HepG2 (cell line): ENCODE data around the gene ESYT2. TPM values are rescaled to one million over a fixed set of nuclear protein-coding genes. Genes with fewer than 3 reads are reported as not detected.

ENCODE experiments used
- BHLHE40 ChIP-seq: IDR thresholded peaks from 2 replicates; pipeline ENCODE4 v1.6.1; 2011; ENCODE audit warnings: low read length, improper control_type of control experiment
- FOSL1 ChIP-seq: sonication (generic); formaldehyde crosslinking; IDR thresholded peaks from 2 replicates; pipeline ENCODE4 v1.9.0; 2021; ENCODE audit warnings: missing genetic modification reagents, borderline replicate concordance
- GMEB2 ChIP-seq: IDR thresholded peaks from 2 replicates; pipeline ENCODE4 v1.6.1; 2016; ENCODE audit warnings: missing biosample characterization, missing genetic modification reagents, low read depth
- HHEX ChIP-seq: IDR thresholded peaks from 2 replicates; pipeline ENCODE4 v1.6.1; 2016; ENCODE audit warnings: control low read depth
- KMT2A ChIP-seq: sonication (generic); formaldehyde crosslinking; IDR thresholded peaks from 2 replicates; pipeline ENCODE4 v1.4.0; 2020; ENCODE audit warnings: missing genetic modification reagents
- NR2C2 ChIP-seq: sonication (generic); formaldehyde crosslinking; IDR thresholded peaks from 2 replicates; pipeline ENCODE4 v1.4.0; 2020; ENCODE audit warnings: missing genetic modification reagents, mild to moderate bottlenecking, moderate library complexity, borderline replicate concordance
- NRL ChIP-seq: sonication (generic); formaldehyde crosslinking; IDR thresholded peaks from 2 replicates; pipeline ENCODE4 v1.5.0; 2020; ENCODE audit warnings: missing genetic modification reagents, mild to moderate bottlenecking, moderate library complexity, borderline replicate concordance
- SALL2 ChIP-seq: sonication (generic); formaldehyde crosslinking; IDR thresholded peaks from 2 replicates; pipeline ENCODE4 v1.8.1; 2023; ENCODE audit warnings: mild to moderate bottlenecking, missing genetic modification reagents, inconsistent platforms
- TAF1 ChIP-seq: sonication (generic); formaldehyde crosslinking; IDR thresholded peaks from 2 replicates; pipeline ENCODE4 v1.4.0; 2020; ENCODE audit warnings: missing genetic modification reagents
- ZBED4 ChIP-seq: sonication (generic); formaldehyde crosslinking; IDR thresholded peaks from 2 replicates; pipeline ENCODE4 v1.4.0; 2020; ENCODE audit warnings: missing genetic modification reagents, borderline replicate concordance
- ZBTB4 ChIP-seq: sonication (generic); formaldehyde crosslinking; IDR thresholded peaks from 2 replicates; pipeline ENCODE4 v1.4.0; 2020; ENCODE audit warnings: missing genetic modification reagents, mild to moderate bottlenecking, borderline replicate concordance
- ZNF12 ChIP-seq: sonication (generic); formaldehyde crosslinking; IDR thresholded peaks from 2 replicates; pipeline ENCODE4 v1.5.0; 2020; ENCODE audit warnings: missing genetic modification reagents
- ZNF180 ChIP-seq: sonication (generic); formaldehyde crosslinking; IDR thresholded peaks from 2 replicates; pipeline ENCODE4 v1.4.0; 2020; ENCODE audit warnings: low read depth, missing genetic modification reagents, borderline replicate concordance
- ZNF225 ChIP-seq: sonication (generic); formaldehyde crosslinking; IDR thresholded peaks from 2 replicates; pipeline ENCODE4 v1.4.0; 2020; ENCODE audit warnings: mild to moderate bottlenecking, missing genetic modification reagents
- ZNF235 ChIP-seq: sonication (generic); formaldehyde crosslinking; IDR thresholded peaks from 2 replicates; pipeline ENCODE4 v1.8.1; 2023; ENCODE audit warnings: mild to moderate bottlenecking, missing genetic modification reagents, borderline replicate concordance
- ZNF83 ChIP-seq: sonication (generic); formaldehyde crosslinking; IDR thresholded peaks from 2 replicates; pipeline ENCODE4 v1.4.0; 2020; ENCODE audit warnings: missing genetic modification reagents, mild to moderate bottlenecking, borderline replicate concordance
- ZSCAN30 ChIP-seq: sonication (generic); formaldehyde crosslinking; IDR thresholded peaks from 2 replicates; pipeline ENCODE4 v1.5.0; 2020; ENCODE audit warnings: mild to moderate bottlenecking, missing genetic modification reagents
- polyA plus RNA-seq, 8 experiments: library from polyadenylated mRNA; depleted of rRNA in 3 of 8; stranded (reverse) in 7 of 8; unstranded in 1 of 8; fragments of >200 nt; fragmentation: Illumina TruSeq in 4 of 8; extraction: Trizol in 4 of 8; gene quantifications; 2 replicates each; pipeline versions ENCODE4 v1.2.1 to v1.2.3, GENCODE V29; 2011 to 2016; ENCODE audit warnings: low read depth in 4 of 8, missing spikeins in 1 of 8, mixed read lengths in 1 of 8; ENCODE audit not compliant: insufficient read depth in 1 of 8
- total RNA-seq, 5 experiments: library from RNA; depleted of rRNA; stranded (reverse); fragments of >200 nt; fragmentation: Illumina TruSeq; extraction: Trizol; gene quantifications; 2 replicates each; pipeline ENCODE4 v1.2.3, GENCODE V29; 2016; ENCODE audit warnings: low read depth in 1 of 5

ESYT2 gene
- total and polyA plus RNA-seq, 2 of the 13 experiments (the other 11 are each of a cell fraction or from before 2014, with no cell fraction given), result 28.5 to 37.3 TPM

- TF ChIP-seq GMEB2 (no peak), NRL (CRISPR knock-in tag) (peak; percentile 84), BHLHE40 (peak; percentile 44; the same call in 1 of the 2 replicates), ZNF235 (CRISPR knock-in tag) (no peak), HHEX (CRISPR knock-in tag) (no peak), ZBTB4 (CRISPR knock-in tag) (peak; percentile 85; the same call in 1 of the 2 replicates), KMT2A (peak; percentile 65; the same call in 1 of the 2 replicates), TAF1 (CRISPR knock-in tag) (peak; percentile 55; the same call in 1 of the 2 replicates), SALL2 (CRISPR knock-in tag) (0 out of 2 replicates have a peak, but pooled peaks have one; percentile 58), ZSCAN30 (CRISPR knock-in tag) (no peak), ZNF180 (CRISPR knock-in tag) (no peak), ZNF12 (CRISPR knock-in tag) (peak; percentile 93), NR2C2 (CRISPR knock-in tag) (peak; percentile 33; the same call in 1 of the 2 replicates), ZNF225 (CRISPR knock-in tag) (0 out of 2 replicates have a peak, but pooled peaks have one; percentile 65), ZNF83 (CRISPR knock-in tag) (0 out of 2 replicates have a peak, but pooled peaks have one; percentile 92), FOSL1 (CRISPR knock-in tag) (peak; percentile 54; the same call in 1 of the 2 replicates), ZBED4 (CRISPR knock-in tag) (no peak; the same call in 1 of the 2 replicates)
Measured at GRCh38 chr7:158818325-158819213, 10.7 kb downstream of the ESYT2 start (continued).
